Peyer's patch (tissue), 4 donors: ENCODE results near the gene JAZF1.

ENCODE experiments used
- CTCF ChIP-seq, 6 experiments: fragments of 450-650 bp in 4 of 6; fragments of 200-600 bp in 2 of 6; sonication (generic) in 1 of 6; IDR thresholded peaks; one replicate each; pipeline ENCODE4 v1.5.1; 2017 to 2019; ENCODE audit warnings: antibody characterized with exemption in 6 of 6, mild to moderate bottlenecking in 3 of 6, moderate library complexity in 1 of 6
- POLR2A ChIP-seq, 2 donors: fragments of 450-650 bp; IDR thresholded peaks; one replicate each; pipeline ENCODE4 v1.5.1; 2017; ENCODE audit warnings: antibody characterized with exemption in 2 of 2, mild to moderate bottlenecking in 2 of 2, moderate library complexity in 2 of 2

- TF ChIP-seq CTCF (IDR thresholded peaks at IDR 0.05) (no peak), POLR2A (IDR thresholded peaks at IDR 0.05) (no peak)
These were observed 235.4 kb downstream of the JAZF1 start for GRCh38 chr7:27945058-27945795.
